Left ventricle myocardium inferior (tissue), 1 donor: Measurements from ENCODE around the gene SRP54. TPM values are rescaled to one million over a fixed set of nuclear protein-coding genes. Genes with fewer than 3 reads are reported as not detected.
"Not testable (repeated sequence)": the region's sequence is repeated elsewhere in the genome, so short reads cannot be mapped to it uniquely, and the experiment has no call there.

Source experiments
- DNase-seq: peaks from one replicate; pipeline ENCODE4 v3.0.0-alpha.2; 2020
- H3K27ac ChIP-seq: fragments of 200-600 bp; replicated peaks from 2 replicates; pipeline ENCODE4 v1.8.0; 2021
- H3K27me3 ChIP-seq: fragments of 200-600 bp; 2 replicates; pipeline ENCODE4 v1.8.0; 2021; ENCODE audit warnings: low read depth
- H3K36me3 ChIP-seq: fragments of 200-600 bp; 2 replicates; pipeline ENCODE4 v1.8.0; 2021
- H3K4me1 ChIP-seq: fragments of 200-600 bp; 2 replicates; pipeline ENCODE4 v1.8.0; 2021
- H3K4me3 ChIP-seq: fragments of 200-600 bp; 2 replicates; pipeline ENCODE4 v1.8.0; 2021; ENCODE audit warnings: mild to moderate bottlenecking, moderate library complexity
- H3K9me3 ChIP-seq: fragments of 200-600 bp; replicated peaks from 2 replicates; pipeline ENCODE4 v1.8.0; 2021
- CTCF ChIP-seq: fragments of 200-600 bp; IDR thresholded peaks from 2 replicates; pipeline ENCODE4 v1.8.0; 2021; ENCODE audit warnings: antibody characterized with exemption, mild to moderate bottlenecking, borderline replicate concordance
- intact Hi-C: fragments of 100-400 bp; cut with micrococcal nuclease; formaldehyde crosslinking; loops from one replicate; pipeline ENCODE4 v1.11.0; 2022
- total RNA-seq: library from RNA; stranded (reverse); fragmentation: NEBNext Ultra II Directional; extraction: Animal tissue kit (Norgen Biotek cat#: 25700); gene quantifications from one replicate; pipeline ENCODE4 v1.2.1, GENCODE V29; 2021
- donor health status: DM: no; HTN: yes; CAD: no; lungs with severe emphysema.

Gene SRP54
- total RNA-seq, 1 donor from 2014 or later = 28.5 TPM

- no peak for DNase-seq
- Histone ChIP-seq H3K27me3 (no peaks in the 10 kb centered on the region), H3K36me3 (peaks cover 77% of the 10 kb centered on the region), H3K9me3 (no peaks in the 10 kb centered on the region), H3K27ac (no peak overlapping the region), H3K4me1 (no peaks in the 10 kb centered on the region), H3K4me3 (no peak overlapping the region)
- intact Hi-C loops = no loop called here
- TF ChIP-seq CTCF = no peak
These were observed 22.0 kb downstream of the SRP54 start for GRCh38 chr14:35004839-35005238.

- Histone ChIP-seq H3K4me1 (peaks cover 5% of the 10 kb centered on the region), H3K27ac (no peak overlapping the region), H3K36me3 (peaks cover 98% of the 10 kb centered on the region), H3K9me3 (no peaks in the 10 kb centered on the region), H3K27me3 (no peaks in the 10 kb centered on the region), H3K4me3 (no peak overlapping the region)
- intact Hi-C loops = no loop called here
- TF ChIP-seq CTCF = no peak
- DNase-seq = no peak
These were observed 33.8 kb downstream of the SRP54 start for GRCh38 chr14:35016568-35016967.

GRCh38 chr14:35020713-35021112, 37.9 kb downstream of the SRP54 start:
- H3K9me3 ChIP-seq = no peaks in the 10 kb centered on the region
- H3K4me1 ChIP-seq = peaks cover 5% of the 10 kb centered on the region
- H3K27me3 ChIP-seq = no peaks in the 10 kb centered on the region
- no peak for DNase-seq
- intact Hi-C loops = no loop called here
- H3K36me3 ChIP-seq = peaks cover 93% of the 10 kb centered on the region
- H3K27ac ChIP-seq = no peak overlapping the region
- H3K4me3 ChIP-seq = no peak overlapping the region
- no peak for TF ChIP-seq CTCF

- no peak for DNase-seq
- peaks cover under 1% of the 10 kb centered on the region for H3K9me3 ChIP-seq
- no peaks in the 10 kb centered on the region for H3K27me3 ChIP-seq
- H3K4me1 ChIP-seq = no peaks in the 10 kb centered on the region
- H3K27ac ChIP-seq = no peak overlapping the region
- intact Hi-C loops = no loop called here
- H3K36me3 ChIP-seq = peaks cover 97% of the 10 kb centered on the region
- no peak overlapping the region for H3K4me3 ChIP-seq
- no peak for TF ChIP-seq CTCF
These were observed 45.6 kb downstream of the SRP54 start for GRCh38 chr14:35028435-35028834.

- intact Hi-C loops = no loop called here
- no peak for TF ChIP-seq CTCF
- Histone ChIP-seq H3K4me3 (no peak overlapping the region), H3K9me3 (peaks cover 17% of the 10 kb centered on the region), H3K27ac (no peak overlapping the region), H3K27me3 (no peaks in the 10 kb centered on the region), H3K4me1 (no peaks in the 10 kb centered on the region), H3K36me3 (peaks cover 73% of the 10 kb centered on the region)
- no peak for DNase-seq
These were observed 49.8 kb downstream of the SRP54 start for GRCh38 chr14:35032562-35032961.

- intact Hi-C loops = no loop called here
- no peak for TF ChIP-seq CTCF
- peaks cover 55% of the 10 kb centered on the region for H3K36me3 ChIP-seq
These were observed 51.6 kb downstream of the SRP54 start for GRCh38 chr14:35034440-35034833.

GRCh38 chr14:35034944-35035554, 52.3 kb downstream of the SRP54 start:
- Histone ChIP-seq H3K9me3 (peaks cover 17% of the 10 kb centered on the region), H3K36me3 (peaks cover 48% of the 10 kb centered on the region)
- H3K4me1 ChIP-seq, intact Hi-C loops, H3K27ac ChIP-seq, DNase-seq, H3K4me3 ChIP-seq, H3K27me3 ChIP-seq: not testable (repeated sequence)

More at GRCh38 chr14:35034440-35034833, 51.6 kb downstream of the SRP54 start:
- peaks cover 17% of the 10 kb centered on the region for H3K9me3 ChIP-seq
- H3K27me3 ChIP-seq = no peaks in the 10 kb centered on the region
- no peak for DNase-seq
- no peaks in the 10 kb centered on the region for H3K4me1 ChIP-seq
- H3K27ac ChIP-seq = no peak overlapping the region
- no peak overlapping the region for H3K4me3 ChIP-seq

GRCh38 chr14:35038312-35038711, 55.5 kb downstream of the SRP54 start:
- intact Hi-C loops, H3K27me3 ChIP-seq, H3K27ac ChIP-seq, H3K4me3 ChIP-seq, H3K4me1 ChIP-seq, DNase-seq: not testable (repeated sequence)
- Histone ChIP-seq H3K9me3 (peaks cover 17% of the 10 kb centered on the region), H3K36me3 (peaks cover 16% of the 10 kb centered on the region)
